ENCODE data around the gene HIGD1C. TPM values are rescaled to one million over a fixed set of nuclear protein-coding genes. Genes with fewer than 3 reads are reported as not detected.

HIGD1C gene
- total RNA-seq, 4 donors from 2014 or later = not detected

DNA sequence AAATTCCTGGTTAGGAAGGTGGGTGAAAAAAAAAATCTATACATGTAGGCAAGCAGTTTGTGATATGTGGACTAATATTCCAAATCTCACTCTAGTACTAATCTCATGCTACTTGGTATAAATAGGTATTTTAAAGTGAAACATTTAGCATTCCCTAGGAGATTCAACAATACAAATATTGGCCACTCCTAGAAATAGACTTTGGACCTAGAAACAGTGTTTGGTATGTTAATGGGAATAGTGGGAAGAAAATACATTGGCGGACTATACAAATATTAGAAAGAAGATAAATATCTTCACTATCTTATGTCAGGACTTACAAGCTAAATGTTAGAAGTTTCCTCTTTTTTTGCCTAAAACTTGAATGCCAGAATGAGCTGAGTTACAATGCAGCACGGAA, 28.2 kb downstream of the HIGD1C start:
- no peak for TF ChIP-seq CTCF (IDR thresholded peaks at IDR 0.05; ENCODE audit: low read depth)

- no peak for TF ChIP-seq CTCF (IDR thresholded peaks at IDR 0.05; ENCODE audit: low read depth)
These were observed 29.2 kb downstream of the HIGD1C start for GRCh38 chr12:50981319-50982239.

DNA sequence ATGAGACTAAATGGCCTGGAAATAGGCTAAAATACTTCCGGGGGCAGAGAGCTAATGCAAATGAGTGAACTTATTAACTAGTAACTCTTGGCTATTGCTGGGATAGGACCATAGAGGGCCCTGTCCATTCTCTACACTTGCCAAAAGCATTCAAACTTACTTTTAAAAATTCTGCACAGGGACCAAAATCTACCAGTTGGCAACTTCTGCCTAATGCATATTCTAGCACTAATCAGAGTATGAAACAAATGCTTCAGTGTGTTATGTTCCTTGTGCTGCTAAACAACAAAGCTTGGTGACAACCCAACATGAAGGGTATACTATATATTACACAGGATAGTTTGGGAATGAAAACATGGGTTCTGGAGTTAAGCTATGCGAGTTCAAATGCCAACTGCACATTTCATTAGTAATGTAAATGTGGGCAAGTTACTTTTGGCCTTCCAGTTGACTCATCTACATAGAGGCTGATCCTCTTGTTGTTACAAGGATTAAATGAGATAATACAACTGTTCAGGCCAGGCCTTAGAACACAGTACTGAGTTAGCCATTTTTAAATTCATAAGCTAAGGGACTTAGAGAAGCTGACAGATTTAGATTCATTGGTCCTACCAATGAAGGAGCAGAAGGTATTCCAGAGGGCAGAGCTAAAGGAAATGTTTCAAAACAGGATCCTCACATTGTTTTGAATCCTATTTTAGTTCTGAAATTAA, 32.4 kb downstream of the HIGD1C start:
- TF ChIP-seq CTCF (IDR thresholded peaks at IDR 0.05; ENCODE audit: low read depth) = no peak

DNA sequence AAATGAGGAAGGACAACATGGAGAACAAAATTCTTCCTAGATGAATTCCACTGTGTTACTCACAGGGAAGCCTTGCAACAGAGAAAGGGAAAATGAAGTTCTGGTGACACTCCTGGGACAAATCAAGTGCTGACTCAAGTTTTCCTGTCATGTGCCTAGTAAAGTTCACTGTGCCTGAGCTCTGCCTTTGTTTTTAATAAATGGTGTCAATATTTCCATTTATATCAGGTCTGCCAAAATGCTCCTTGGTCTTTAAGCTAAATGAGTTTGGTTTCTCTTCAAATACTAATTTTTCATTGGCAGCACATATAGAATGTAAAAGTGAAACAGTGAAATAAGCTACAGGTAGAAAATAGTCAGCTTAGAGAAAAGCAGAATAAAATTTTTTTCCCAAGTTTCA, 33.0 kb downstream of the HIGD1C start:
- no peak for TF ChIP-seq CTCF (IDR thresholded peaks at IDR 0.05; ENCODE audit: low read depth)

GRCh38 chr12:50986966-50987737, 34.8 kb downstream of the HIGD1C start:
- TF ChIP-seq CTCF (IDR thresholded peaks at IDR 0.05; ENCODE audit: low read depth) = no peak

DNA sequence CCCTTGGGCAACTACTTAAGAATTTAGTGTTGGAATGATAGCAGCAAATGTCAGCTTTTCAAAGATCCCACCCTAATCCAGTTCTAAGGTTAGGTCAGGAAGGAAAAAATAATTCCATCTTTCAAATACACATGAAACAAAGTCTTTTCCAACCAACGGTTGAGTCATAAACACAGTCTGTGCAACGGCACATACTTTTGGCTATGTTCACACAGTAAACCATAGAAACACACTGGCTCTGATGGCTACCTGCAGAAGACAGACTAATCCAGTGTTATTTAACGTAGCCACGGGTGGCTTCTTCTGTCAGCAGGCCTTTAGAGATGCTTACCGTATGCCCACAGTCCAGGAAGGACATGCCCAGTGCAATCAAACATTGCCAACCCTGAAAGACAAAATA, 35.7 kb downstream of the HIGD1C start:
- TF ChIP-seq CTCF (IDR thresholded peaks at IDR 0.05; ENCODE audit: low read depth) = no peak

- no peak for TF ChIP-seq CTCF (IDR thresholded peaks at IDR 0.05; ENCODE audit: low read depth)
These were observed 36.5 kb downstream of the HIGD1C start for GRCh38 chr12:50988871-50989270.
